Stimulated activated naive CD4-positive, alpha-beta T cell (primary cell): ENCODE measurements around the gene PPP1R3F.
"Not testable (repeated sequence)": the region's sequence is repeated elsewhere in the genome, so short reads cannot be mapped to it uniquely, and the experiment has no call there.

Experiments used
- DNase-seq, 6 experiments: peaks; one replicate each; lab custom pipeline; 2025; lab: John Stamatoyannopoulos, UW

PPP1R3F gene

DNA sequence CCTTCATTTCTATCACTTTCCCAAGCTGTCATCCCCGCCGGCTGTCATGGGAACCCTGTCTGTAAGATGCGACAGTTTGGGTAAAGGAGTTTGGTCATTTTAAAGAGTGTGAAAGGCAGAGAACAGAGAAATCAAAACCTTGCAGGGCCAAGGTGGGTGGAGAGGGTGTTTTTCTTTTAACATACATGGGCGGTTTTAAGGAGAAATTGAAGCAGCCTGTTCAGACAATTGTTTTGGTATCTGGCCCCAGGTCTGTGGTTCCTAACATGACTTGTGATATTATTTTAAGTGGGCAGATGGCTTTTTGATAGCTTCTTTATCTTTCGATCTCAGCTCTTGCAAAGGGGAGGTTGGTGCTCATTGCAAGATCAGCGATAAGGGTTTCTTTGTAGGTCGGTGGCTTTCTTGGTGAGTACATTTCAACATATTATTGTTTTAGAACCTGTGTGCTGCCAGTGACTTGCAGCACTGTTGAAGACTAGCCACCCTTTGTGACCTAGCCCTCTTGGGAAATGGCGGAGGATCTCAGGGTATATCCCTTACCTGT, 3.7 kb downstream of the PPP1R3F start:
- DNase-seq, result peak in 5 of 6 experiments; percentile 2 to 57 (median 42)

DNA sequence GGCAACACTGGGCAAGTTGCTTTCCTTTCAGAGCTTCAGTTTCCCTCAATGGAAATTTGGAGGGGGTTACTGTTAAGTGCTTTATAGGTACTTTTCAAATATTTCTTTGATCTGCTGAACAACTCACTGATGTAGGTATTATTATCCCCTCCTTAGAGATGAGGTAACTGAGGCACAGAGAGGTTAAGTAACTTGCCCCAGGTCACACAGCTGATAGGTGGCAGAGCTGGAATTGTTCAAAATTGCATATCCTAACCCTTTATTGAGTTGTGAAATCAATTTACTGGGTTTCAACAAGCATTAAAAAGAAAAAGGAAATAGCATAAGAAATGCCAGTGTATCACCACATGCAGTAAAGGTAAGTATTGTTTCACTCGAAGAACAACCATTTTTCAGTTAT, 6.6 kb downstream of the PPP1R3F start:
- no peak for DNase-seq

DNA sequence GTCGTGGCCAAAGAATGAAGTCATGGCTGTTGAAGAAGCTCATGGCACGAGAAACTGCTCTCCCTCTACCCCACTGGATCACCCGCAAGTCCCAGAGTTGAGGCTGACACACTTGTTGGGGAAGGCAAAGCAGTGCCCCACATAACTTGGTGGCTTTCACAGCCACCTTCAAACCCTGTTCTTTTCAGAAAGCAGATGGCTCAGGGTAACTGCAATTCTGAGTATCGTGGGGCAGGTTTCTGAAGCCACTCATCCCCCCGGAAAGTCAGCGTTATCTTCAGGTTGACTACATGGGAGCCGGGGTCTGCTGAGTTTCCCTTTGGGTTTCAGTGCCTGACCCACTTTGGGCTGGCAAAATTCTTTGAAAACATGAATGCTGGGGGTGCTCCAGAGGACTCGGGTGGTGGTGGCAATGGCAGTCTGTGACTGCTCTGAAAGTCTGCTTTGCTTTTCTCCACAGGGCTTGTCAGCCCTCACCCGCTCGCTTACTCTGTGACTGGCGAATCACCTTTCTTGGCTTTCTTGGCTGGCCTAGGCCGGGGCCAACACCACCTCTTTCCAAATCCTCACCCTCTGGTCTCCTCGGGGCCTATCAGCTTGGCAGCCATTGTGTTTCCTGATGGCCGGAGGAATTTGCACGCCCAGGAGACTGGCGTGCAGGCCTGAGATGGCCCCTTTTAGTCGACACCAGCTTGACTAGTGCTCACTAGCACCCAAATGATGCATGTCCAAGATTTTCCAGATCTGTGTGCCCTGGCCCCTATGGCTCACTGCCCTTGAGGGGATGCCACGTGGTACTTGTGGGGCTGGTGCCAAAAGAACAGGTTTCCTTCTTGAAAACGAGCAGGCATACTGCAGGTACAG, 7.3 kb downstream of the PPP1R3F start:
- no peak for DNase-seq

DNA sequence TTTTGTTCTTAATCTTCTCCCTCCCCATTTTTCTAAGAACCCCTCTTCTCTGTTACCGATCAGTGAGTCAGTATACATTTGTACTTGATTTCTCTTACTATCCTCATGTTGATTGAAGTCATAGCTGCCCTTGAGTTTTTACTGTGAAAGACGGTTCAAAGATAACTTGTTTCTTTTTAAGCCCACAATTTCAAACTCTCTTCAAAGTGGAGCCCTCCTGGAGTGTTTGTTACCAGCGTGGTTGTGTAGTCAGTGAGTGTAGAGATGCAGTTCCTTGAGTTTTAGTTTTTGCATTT, 7.9 kb downstream of the PPP1R3F start:
- DNase-seq, result no peak

DNA sequence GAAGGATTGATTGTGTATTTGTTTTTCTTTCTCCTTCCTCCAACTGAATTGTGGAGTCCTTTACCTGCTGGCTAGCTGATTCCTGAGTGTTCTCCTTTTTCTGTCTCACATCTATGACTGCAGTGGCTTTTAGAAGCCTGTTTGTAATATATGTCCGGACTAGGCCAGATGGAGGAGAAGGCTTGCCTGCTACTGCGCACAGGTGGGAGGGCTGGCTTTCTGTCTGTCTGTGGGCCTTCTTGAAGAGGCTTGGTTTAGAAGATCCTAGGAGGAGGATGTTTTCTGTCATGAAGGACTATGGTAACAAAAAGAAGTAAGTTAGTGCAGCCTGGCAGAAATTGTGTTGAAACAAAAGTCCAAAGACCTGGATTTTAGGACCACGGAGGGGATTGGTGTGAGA, 8.5 kb downstream of the PPP1R3F start:
- no peak for DNase-seq

DNA sequence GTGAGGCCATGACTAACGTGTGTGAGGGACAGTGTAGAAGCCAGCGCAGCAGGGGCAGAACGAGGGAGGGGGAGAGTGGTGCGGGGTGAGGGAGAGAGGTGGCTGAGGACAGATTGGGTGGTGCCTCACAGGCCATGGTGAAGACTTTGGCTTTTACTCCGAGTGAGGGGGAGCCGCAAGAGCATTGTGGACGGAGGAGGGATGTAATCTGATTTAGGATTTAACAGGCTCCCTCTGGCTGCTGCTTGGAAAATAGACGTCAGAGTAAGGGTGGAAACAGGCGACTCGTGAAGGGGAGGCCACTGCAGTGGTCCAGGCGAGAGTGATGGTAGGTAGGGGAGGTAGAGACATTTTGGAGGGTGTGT, 13.0 kb downstream of the PPP1R3F start:
- no peak for DNase-seq

DNA sequence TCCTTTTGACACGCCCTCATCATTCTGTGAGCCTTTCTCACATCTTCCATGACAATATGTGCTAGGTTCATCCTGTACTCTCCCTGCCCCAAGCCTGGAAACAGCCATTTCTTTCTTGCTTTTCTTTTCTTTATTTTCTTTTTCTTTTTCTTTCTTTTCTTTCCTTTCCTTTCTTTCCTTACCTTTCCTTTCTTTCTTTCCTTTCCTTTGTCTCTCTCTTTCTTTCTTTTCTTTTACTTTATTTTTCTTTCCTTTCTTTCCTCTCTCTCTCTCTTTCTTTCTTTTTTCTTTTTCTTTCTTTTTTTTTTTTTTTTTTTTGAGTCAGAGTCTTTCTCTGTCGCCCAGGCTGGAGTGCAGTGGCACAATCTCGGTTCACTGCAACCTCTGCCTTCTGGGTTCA, 14.6 kb downstream of the PPP1R3F start:
- no peak for DNase-seq

DNA sequence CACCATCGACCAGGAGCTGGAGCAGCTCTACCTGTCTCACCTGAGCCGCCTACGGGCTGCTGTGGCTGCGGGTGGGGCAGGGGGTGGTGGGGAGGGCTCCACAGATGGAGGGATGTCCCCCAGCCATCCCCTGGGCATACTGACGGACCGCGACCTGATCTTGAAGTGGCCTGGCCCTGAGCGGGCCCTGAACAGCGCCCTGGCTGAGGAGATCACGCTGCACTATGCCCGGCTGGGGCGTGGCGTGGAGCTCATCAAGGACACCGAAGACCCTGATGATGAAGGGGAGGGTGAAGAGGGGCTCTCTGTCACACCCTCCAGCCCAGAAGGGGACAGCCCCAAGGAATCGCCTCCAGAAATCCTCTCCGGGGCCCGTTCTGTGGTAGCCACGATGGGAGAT, 16.5 kb downstream of the PPP1R3F start:
- DNase-seq, result no peak

DNA sequence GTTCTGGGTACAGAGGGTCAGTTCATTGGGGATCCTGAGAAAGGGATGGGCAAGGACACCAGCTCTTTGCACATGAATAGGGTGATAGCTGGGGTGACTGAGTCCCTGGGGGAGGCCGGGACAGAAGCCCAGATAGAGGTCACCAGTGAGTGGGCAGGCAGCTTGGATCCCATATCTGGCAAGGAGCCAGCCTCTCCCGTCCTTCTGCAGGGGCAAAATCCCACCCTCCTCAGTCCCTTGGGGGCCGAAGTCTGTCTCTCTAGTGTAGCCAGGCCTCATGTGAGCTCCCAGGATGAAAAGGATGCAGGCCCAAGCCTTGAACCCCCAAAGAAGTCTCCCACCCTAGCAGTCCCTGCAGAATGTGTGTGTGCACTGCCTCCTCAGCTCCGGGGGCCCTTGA, 17.0 kb downstream of the PPP1R3F start:
- DNase-seq, result no peak

DNA sequence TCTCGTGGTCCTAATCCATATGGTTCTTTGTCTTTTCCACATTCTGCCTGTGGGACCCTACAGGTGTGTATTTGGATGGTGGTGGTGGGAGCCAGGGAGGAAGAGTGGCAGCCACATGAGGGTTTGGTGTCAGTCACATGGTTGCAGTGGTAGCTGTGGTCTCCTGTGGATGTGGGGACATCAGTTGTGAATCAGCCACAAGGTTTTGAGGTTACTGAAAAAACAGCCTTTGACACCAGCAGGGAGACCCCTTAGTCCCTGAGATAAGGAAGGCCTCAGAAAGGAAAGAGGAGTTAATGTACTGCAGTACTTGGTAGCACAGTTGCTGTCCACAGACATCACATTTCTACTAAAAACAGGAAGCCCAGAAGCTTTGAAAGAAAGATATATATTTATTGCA, 18.1 kb downstream of the PPP1R3F start:
- no peak for DNase-seq

DNA sequence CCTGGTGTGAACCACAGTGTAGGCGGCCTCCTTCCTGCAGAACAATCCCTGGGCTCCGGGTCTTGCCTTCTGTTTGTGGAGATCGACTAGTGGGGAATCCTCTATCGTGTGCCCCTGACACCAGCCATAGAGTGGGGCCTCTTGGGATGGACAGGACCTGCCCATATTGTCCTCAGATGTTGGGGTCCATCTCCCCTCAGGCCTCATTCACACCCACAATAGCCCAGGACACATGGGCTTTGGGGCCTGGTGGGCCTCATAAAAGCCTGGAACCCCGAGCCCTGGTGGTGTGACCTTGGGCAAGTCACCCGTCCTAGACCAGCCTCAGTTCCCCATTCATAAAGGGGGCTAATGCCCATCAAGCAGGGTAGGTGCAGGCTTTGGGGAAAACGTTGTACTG, 20.6 kb downstream of the PPP1R3F start:
- no peak for DNase-seq

DNA sequence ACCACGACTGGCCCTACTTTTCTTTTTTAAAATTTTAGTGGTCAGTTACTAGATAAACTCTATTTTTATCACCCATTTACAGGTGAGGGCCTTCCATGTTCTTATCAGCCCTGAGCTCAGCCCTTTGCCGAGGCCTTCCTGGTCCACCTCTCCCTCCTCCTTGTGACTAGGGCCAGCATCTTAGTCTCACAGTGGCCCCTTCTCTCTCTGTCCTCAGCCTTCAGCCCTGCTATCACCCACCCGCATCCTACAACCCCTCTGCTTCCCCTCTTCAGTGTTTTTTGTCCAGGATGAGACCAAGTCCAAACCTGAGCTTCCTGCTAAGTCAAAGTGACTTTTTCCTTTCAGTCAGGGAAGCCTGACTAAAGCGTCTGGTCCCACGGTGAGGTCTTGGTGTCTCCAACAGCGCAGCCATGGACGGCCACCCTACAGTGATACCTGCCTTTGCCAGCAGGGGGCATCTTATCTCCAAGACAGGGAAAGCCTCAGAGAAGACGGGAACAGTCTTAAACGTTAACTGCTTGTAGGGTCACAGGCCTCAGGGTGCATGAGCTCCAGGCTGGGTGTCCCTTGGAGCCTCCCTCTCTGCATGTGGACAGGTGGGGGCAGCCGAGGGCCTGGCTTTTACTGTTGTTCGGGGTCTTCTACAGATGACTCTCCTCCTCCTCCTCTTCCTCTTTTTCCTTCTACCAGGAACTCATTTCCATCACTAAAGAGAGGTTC, 22.2 kb downstream of the PPP1R3F start:
- peak; percentile 32 to 72 (median 50) for DNase-seq

DNA sequence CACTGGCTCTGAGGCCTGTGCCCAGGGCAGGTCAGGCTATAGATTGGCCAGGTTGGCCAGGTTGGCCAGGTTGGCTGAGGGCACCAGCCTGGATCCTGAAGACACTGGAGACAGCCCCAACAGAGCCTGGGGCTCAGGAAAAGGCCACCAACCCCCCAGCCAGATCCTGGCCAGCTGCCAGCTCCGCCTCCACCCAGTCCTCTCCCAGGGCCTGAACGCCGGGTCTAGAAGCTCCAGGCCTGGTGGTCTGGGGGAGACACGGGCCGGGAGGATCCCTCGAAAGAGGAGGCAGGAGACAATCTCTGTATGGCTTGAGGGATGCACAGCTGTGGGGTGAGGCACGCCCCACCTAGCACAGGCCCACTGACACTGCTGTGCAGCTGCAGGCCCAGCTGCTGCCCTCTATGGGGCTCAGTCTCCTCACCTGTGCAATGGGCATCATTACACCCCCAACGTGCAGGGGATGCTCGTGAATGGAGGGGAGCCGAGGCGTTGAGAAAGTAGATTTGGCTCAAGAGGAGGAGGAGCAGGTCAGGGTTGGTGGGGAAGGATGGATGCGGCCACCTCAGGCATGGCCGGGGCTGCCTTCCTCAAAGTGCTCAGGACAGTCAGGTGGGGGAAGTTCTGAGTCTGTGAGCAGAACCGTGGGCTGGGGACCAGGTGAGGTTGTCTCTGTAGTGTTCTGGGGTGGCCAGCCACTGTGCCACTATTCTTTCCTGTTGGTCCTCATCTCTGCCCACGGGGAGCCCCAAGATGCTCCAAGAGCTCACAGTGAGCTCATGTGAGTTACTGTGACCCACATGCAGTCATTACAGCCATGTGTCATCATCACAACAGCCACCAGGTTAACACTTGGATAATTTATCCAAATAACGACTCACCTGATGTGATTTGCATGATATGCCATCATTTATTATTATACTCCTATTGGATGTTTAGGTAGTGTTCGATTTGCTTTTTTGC, 23.1 kb downstream of the PPP1R3F start:
- no peak for DNase-seq

DNA sequence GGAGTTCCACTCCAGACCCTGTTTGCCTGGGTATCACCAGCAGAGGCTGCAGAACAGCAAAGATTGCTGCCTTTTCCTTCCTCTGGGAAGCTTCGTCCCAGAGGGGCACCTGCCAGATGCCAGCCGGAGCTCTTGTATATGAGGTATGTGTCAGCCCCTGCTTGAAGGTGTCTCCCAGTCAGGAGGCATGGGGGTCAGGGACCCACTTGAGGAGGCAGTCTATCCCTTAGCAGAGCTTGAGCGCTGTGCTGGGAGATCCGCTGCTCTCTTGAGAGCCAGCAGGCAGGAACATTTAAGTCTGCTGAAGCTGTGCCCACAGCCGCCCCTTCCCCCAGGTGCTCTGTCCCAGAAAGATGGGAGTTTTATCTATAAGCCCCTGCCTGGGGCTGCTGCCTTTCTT, 29.7 kb downstream of the PPP1R3F start:
- not testable (repeated sequence) for DNase-seq

DNA sequence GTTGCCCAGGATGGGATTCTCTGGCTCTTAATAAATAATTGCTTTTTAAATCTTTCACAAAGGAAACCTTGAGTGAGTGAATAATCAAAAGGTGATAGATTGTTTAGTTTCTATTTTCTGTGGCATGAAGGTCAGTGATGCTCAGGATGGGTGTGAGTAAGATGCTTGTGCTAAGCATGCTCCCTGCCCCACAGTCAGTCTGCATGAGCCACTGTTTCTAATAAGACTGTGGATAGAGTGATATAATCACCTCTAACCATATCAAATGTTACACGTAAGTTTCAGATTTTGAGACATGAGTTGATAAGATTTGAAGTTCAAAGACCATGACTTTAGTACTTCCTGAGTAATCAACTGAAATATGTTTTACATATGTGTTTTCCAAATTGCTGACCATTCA, 31.1 kb downstream of the PPP1R3F start:
- no peak for DNase-seq

DNA sequence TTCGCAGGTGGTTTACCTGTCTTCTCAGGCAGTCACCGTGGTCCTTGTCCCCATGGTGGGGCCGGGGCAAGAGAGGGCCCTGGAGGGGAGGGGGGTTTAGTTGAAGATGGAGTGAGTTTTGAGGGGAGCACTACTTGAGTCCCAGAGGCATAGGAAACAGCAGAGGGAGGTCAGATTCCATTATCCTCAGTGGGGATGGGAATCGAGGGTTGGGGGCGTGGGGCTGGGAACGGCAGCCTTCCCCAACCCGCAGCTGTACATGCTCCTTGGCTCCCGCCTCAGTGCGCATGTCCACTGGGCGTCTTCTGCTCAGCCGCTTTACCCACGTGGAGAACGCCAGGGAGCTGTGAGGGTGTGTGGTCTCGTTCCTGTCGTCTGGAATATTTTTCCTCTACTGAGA, 33.8 kb downstream of the PPP1R3F start, which contains the start of gene GAGE10:
TSS of gene GAGE10 (plus strand) at position 301 of the 400 bp plus-strand sequence. CDS start 1,214 bp downstream, outside the sequence.
- no peak for DNase-seq

DNA sequence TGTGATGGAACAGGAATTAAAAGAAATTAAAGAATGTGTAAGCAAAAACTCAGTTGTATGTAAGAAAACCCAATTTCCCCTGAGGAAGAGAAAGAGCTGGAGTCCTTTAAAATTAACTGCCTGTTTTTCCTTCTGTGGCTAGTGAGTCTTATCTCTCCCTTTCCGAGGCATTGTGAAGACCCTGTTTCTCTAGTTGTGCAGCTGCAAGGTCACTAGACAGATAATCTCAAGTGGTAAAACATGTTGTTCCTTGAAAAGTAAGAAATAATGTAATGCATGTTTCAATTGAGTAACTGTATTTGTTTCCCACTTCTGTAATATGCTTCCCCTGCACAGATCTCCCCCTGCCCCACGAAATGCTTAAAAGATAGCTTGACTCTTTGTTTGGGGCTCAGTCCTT, 38.2 kb downstream of the PPP1R3F start:
- DNase-seq, result not testable (repeated sequence)

DNA sequence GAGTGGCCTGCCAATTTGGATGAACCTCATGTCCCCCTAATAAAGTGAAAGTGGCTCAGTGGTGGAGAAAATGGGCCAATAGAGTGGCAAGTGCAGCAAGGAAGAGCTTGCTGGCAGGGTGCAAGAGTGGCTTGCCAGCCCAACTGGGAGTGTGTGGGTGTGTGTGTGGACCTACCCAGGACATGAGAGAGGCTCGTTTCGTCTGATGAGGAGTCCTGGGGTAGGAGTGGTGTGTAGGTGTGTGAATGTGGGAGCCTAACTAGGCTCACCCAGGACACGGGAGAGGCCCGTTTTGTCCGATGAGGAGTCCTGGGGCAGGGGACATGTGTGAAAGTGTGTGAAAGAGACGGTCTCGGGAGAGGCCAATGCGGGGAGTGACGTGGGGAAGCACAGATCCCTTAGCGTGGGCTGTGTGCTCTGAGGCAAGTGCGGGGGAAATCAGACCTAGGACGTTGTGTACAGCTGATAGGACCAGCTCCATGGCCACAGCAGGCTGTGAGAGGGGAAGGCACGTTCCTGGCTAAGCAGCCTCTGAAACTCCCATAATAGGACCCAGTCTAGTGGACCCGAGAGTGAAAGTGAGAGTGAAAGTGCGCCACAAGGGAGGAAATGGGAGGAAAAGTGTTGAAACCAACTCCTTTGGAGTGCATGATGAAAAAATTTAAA, 39.1 kb downstream of the PPP1R3F start:
- peak in 4 of 6 experiments; percentile 2 to 72 (median 33) for DNase-seq

DNA sequence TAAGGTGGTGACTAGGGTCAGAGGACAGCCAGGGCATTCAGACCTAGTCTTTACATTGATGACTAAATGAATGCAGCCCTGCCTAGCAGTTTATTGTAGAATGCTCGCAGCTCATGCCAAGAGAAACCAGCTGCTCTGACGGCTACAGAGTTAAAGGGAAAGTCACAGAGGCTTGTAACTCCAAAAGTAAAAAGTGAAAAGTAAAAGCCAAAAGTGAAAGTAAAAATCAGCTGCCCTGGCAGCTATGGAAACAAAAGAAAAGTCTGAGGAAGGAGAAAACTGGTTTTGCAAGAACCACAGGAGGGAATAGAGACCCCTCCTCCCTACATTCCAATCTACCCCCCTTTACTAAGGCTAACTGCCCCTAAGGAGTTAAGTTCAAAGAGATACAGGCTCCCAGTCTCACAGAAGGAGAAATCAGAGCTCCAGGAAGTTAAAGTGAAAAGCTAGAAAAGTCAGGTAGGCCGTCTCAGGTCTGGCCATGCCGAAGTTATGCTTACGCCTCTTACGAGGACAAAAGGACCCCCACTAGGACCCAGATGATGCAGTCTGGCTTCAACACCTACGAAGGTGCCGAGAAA, 39.9 kb downstream of the PPP1R3F start:
- DNase-seq, result peak in 3 of 6 experiments; percentile 39 to 72 (median 66)

DNA sequence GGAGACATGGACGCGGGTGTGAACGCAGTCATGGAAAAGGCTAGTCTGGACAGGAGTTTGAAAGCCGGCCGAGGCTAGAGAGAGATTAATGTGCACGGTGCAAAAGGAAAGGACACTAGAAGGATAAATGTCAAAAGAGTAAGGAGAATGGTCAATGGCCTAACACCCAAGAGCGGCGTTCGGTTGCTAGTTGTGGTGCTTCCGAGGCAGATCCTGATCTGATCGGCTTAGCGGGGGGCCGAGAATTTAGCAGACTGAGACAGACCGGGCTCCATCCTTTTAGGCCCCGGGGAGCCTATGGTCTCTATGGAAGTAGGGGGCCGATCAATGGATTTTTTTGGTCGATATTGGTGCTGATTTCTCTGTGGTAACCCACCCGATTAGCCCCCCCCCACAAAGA, 40.8 kb downstream of the PPP1R3F start:
- DNase-seq, result no peak

DNA sequence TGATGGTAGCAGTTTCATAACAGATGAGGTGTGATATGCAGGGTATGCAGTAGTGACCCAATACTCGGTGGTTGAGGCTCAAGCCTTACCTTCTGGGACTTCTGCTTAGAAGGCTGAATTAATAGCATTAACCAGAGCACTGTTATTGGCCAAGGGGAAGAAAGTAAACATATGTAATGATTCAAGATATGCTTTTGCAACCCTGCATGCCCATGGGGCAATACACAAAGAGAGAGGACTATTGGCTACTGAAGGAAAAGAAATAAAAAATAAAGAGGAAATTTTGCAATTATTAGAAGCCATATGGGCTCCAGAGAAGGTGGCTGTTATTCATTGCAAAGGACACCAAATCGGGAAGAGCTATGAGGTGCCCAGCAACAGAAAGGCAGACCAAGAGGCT, 42.6 kb downstream of the PPP1R3F start:
- DNase-seq, result no peak
